ENCODE data around the gene SLC7A10.

DNA sequence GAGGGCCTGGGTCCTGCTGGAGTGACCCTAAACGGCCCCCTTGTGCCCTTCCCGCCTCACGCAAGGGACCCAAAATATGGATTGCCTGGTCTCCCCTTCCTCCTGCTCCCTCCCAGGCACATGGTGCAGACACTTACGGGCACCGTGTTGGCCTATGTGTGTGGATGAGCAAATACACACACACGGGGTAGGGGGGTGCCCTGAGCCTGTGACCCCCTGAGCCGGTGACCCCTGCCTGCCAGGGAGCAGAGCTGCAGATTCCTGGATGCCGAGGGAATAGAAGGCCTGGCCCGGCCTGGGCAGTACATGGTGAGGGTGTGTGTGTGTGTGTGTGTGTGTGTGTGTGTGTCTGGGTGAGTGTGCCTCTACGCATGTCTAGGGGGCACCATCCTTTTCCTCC is 43.4 kb upstream of the SLC7A10 start:
- TF ChIP-seq, protein P1, sequence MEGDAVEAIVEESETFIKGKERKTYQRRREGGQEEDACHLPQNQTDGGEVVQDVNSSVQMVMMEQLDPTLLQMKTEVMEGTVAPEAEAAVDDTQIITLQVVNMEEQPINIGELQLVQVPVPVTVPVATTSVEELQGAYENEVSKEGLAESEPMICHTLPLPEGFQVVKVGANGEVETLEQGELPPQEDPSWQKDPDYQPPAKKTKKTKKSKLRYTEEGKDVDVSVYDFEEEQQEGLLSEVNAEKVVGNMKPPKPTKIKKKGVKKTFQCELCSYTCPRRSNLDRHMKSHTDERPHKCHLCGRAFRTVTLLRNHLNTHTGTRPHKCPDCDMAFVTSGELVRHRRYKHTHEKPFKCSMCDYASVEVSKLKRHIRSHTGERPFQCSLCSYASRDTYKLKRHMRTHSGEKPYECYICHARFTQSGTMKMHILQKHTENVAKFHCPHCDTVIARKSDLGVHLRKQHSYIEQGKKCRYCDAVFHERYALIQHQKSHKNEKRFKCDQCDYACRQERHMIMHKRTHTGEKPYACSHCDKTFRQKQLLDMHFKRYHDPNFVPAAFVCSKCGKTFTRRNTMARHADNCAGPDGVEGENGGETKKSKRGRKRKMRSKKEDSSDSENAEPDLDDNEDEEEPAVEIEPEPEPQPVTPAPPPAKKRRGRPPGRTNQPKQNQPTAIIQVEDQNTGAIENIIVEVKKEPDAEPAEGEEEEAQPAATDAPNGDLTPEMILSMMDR (IDR thresholded peaks at IDR 0.05) = no peak
- no peak for TF ChIP-seq POLR2A (IDR thresholded peaks at IDR 0.05)
